Activated CD4-positive, CD25-positive, alpha-beta regulatory T cell (primary cell): ENCODE measurements around the gene PPCDC.
"Not testable (repeated sequence)": the region's sequence is repeated elsewhere in the genome, so short reads cannot be mapped to it uniquely, and the experiment has no call there.

Experiments
- DNase-seq, 4 experiments: peaks; one replicate each; lab custom pipeline; 2025; lab: John Stamatoyannopoulos, UW

The PPCDC gene

DNA sequence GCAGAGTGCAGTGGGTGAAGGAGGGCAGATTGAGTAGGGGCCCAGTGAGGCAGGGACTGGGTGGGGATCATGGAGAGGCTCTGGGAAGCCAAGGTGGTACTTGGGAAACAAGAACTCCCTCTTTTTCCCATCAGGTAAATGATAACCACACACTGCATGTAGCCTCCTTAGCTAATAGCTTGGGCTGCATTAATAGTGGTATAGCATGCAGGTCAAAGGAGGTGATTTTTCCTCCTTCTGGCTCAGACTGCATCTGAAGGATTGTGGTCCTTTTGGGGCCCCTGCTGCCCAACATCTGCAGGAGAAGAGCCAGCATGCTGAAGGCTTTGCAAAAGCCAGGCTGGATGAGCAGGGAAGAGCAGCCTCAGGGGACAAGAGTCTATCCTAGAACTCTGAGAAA lies 45.4 kb downstream of the PPCDC start:
- DNase-seq, result no peak

DNA sequence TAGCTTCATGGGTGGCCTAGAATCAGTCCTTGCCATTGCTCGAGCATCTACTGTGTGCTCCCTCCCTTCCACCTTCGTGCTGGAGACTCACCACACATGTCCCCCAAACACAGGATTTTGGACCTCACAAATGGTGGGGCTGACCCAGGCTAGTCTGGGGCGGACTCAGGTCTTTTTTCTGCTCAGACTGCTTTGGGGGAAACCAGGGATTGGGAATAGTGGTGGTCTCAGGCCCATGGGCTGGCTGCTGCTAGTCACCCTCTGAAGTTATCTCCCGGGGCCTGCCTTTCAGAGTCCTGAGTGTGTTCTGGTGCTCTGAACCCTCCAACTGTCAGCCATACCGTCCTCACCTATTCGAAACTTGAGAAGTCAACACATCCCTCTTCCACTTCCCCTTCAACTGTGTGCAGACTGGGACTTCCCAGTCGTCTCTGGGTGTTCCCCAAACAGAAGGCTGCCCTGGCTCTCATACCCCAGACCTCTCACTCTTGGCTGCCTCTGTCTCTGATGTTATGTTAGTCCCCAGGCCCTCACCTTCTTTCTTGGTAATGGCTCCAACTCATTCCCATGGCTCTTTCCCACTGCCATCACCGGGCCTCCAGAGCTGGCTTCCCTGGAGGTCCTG lies 46.0 kb downstream of the PPCDC start:
- no peak for DNase-seq

DNA sequence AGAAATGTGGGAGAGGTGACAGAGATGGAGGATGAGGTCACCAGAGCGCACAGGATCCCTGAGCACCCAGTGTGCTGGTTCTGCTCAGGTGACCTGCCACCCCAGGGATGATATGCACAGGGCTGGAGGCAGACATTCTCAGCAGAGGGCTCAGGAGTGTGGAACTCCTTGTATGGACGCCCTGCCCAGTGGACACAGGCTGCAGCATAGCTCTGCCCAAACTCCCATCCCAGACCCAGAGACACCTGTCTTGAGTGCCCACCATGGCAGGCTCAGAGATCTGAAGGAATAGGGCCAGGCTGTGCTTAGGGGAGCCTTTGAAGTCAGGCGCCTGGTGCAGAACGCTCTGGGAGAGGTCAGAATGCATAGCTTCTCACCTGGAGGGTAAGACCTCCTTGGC lies 47.3 kb downstream of the PPCDC start:
- no peak for DNase-seq

DNA sequence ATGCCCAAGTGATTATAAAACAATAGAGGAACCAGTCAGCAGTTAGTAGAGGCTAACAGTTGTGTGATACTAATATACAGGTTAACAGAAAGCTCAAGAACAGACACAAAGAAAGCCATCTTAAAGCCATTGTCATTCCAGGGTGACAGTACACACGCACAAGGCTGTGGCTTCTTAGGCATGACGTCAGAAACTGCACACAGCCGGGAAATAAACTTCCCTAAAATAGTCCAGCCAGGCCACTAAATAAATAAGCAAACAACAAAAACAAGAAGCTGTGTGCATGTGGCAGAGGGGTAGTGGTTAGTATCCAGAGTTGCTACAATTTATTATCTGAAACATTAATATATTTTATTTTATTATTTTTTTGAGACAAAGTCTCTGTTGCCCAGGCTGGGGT lies 49.8 kb downstream of the PPCDC start:
- DNase-seq, result no peak

DNA sequence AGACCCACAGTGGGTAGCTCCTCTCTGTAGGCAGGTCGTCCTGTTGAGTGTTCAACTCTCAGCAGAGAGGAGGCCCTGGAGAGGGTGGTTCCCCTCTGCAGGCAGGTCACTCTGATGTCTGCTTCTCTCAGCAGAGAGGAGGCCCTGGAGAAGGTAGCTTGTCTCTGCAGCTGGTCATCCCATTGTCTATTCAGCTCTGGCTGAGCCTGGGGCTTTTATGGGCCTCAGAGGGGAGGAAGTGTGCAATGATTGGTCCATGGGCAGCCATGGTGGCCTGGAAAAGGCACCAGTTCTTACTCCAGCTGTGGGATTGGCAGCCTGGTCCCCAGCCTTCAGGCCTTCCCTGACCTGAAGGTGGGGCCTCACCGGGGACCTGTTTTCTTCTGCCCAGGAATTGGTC lies 52.9 kb downstream of the PPCDC start:
- no peak for DNase-seq

DNA sequence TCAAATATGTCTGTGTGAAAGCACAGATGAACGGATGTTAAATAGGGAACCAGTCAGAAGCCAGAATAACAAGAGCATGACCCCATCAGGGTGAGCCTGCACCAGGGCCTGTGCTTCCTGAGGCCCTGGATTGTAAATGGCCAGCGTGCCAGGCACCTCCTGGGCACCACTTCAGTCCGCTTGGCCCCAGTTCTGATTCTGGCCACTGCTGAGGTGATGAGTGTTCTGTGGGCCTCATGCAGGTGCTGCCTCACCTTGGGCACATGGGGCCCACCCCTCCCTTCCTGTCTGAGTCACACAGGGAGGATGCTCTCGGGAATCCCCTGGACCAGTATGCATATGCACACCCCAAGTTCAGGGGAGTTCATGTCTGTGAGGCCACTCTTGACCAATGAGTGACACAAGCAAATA lies 54.2 kb downstream of the PPCDC start:
- not testable (repeated sequence) for DNase-seq

DNA sequence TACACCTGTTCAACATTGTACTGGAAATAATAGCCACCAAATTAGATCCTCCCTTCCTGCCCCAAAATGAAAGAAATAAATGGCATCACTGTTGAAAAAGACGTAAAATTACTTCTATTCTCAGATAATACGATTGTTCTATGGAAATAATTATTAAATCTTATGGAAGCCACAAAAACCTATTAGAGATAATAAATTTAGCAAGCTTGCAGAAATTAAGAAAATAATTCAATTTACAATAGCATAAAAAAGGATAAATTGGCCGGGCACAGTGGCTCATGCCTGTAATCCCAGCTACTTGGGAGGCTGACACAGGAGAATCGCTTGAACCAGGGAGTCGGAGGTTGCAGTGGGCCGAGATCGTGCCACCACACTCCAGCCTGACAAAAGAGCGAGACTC lies 57.8 kb downstream of the PPCDC start:
- no peak for DNase-seq

DNA sequence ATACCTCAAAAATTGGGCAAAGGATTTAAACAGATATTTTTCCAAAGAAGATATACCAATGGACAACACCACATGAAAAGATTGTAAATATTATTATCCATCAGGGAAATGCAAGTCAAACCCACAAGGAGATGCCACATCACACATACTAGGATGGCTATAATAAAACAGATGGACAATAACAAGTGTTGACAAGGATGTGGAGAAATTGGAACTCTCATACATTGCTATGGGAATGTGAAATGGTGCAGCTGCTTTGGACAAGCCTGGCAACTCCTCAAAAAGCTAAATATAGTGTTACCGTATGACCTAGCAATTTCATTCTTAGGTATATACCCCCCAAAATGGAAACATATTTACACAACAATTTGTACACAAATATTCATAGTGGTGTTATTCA lies 59.3 kb downstream of the PPCDC start:
- DNase-seq, result no peak

DNA sequence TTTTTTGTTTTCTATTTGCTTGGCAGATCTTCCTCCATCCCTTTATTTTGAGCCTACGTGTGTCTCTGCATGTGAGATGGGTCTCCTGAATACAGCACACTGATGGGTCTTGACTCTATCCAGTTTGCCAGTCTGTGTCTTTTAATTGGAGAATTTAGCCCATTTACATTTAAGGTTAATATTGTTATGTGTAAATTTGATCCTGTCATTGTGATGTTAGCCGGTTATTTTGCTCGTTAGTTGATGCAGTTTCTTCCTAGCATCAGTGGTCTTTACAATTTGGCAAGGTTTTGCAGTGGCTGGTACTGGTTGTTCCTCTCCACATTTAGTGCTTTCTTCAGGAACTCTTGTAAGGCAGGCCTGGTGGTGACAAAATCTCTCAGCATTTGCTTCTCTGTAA lies 62.3 kb downstream of the PPCDC start:
- DNase-seq, result not testable (repeated sequence)

DNA sequence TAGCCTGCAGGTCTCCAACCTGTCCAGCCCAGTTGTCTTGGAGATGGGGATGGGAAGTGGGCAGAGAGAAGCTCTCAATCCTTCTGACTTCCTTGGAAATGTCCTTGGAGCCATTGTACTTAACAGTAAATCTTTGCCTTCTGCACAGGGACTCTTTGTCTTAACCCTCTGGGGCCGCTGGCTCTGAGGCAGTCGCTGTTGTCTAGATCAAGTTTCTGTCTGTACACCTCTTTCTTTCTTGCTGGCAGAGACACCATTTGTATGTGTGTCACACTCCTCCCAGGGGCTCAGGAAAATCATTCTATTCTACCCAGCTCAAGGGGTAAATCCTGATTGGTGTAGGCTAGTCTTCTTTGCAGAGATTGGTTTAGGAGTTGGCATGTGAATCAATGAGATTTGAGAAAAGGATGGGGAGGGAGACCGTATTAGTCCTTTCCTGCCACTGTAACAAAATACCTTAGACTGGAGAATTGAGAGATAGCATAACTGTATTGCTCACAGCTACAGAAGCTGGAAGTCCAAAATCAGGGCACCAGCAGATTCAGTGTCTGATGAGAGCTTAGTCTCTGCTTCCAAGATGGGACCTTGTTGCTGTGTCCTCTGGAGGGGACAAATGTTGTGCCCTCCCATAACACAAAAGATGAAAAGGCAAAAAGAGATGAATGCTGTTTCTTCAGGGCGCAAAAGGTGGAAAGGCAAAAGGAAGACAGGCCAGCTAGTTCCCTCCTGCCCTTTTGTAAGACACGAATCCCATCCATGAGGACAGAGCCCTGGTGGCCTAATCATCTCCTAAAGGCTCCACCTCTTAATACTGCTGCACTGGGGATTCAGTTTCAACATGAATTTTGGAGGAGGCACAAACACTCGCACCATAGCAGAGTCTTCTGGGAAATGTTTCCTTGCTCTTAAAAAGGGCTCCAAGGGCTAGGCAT lies 66.3 kb downstream of the PPCDC start:
- no peak for DNase-seq

DNA sequence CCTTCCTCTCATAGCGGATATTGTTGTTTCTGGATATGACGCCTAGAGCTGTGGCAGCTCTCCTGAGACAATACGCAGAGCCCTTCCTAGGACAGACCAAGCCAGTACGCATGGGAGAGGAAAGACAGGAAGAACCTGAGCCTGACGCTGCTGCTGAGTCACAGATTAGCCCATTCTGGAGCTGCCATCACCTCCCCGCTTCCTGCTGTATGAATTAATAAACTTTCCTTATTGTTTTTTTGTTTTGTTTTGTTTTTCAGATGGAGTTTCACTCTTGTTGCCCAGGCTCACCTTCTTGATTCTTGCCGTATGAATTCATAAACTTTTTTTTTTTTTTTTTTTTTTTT lies 67.0 kb downstream of the PPCDC start:
- no peak for DNase-seq

DNA sequence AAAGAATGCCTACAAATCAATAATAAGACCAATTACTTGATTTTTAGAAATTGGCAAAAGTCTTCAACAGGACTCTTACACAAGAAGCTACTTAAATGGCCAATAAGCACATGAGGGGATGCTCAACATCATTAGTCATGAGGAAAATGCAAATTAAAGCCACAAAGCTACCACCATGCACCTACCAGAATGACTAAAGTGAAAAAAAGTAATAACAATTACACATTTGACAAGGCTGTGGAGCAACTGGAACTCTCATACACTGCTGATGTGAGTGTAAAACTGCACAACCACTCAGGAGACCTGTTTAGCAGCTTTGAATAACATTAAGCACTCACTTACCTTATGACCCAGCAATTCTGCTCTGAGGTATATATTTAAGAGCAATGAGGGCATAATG lies 68.4 kb downstream of the PPCDC start:
- DNase-seq, result no peak

DNA sequence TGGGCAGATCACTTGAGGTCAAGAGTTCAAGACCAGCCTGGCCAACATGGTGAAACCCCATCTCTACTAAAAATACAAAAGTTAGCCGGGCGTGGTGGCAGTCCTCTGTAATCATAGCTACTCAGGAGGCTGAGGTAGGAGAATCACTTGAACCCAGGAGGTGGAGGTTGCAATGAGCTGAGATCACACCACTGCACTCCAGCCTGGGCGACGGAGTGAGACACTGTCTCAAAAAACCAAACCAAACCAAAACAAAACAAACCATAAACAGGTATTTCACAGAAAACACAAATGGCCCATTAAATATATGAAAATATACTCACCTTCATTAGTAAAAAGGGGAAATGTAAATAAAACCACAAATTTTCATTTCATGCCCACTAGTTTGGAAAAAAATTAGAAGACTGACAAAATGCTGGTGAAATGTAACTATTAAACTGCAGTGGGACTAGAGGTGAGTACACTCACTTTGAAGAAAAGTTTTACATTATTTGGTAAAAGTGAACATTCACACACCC lies 71.6 kb downstream of the PPCDC start:
- DNase-seq, result not testable (repeated sequence)

DNA sequence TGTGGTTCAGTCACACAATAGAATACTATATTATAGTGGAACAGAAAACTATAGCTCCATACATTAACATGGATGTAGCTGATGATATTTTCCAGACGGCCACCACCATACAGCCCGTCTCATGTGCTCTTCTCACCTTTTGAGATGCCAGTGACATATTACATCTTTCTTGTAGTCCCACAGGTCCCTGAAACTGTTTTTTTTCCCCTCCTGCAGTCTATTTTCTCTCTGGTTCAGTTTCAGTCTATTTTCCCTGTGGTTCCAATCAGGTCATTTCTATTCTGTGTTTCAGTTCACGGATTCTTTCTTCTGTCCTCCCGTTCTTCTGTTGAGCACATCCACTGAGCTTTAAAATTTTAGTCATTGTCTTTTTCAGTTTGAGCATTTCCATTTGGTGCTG lies 72.2 kb downstream of the PPCDC start:
- DNase-seq, result no peak

DNA sequence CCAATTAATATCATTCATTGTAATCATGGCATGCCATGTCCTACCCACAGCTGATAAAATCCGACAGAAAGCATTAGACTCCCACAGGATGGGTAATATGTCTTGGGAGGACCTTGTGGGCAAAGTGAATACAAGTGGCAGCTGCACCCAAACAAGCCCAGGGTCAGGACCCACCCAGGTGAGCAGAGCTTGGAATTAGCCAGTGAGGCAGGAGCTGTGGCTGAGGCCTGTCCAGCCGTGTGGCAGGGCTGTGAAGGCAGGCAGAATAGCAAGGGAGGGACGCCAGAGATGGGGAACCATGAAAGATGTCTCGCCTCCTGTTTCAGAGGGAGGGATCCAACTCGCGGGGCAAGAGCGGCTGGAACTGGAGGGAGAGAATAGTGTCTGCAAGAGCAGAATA lies 74.5 kb downstream of the PPCDC start:
- no peak for DNase-seq

DNA sequence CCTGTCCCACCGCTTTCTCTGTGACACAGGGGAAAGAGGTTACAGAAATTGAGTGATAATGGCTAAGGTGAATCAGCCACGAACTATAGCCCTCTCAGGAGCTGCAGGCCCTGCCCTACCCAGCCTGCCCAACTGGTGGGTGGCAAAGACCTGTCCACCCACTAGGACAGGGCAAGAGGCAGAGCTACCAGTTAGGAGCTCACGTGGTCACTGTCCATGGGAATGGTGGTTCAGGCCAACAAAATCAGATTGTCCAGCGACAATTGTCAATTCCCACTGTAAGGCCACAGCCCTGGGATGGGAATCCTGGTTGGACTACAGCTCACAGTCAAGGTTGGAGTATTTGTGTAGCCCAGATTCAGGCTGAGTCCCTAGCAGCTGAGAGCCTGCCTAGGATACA lies 75.0 kb downstream of the PPCDC start:
- DNase-seq, result no peak
